Measurements from ENCODE around the gene TMEM248.
"Not testable (repeated sequence)": the region's sequence is repeated elsewhere in the genome, so short reads cannot be mapped to it uniquely, and the experiment has no call there.

The TMEM248 gene, protein sequence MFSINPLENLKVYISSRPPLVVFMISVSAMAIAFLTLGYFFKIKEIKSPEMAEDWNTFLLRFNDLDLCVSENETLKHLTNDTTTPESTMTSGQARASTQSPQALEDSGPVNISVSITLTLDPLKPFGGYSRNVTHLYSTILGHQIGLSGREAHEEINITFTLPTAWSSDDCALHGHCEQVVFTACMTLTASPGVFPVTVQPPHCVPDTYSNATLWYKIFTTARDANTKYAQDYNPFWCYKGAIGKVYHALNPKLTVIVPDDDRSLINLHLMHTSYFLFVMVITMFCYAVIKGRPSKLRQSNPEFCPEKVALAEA

DNA sequence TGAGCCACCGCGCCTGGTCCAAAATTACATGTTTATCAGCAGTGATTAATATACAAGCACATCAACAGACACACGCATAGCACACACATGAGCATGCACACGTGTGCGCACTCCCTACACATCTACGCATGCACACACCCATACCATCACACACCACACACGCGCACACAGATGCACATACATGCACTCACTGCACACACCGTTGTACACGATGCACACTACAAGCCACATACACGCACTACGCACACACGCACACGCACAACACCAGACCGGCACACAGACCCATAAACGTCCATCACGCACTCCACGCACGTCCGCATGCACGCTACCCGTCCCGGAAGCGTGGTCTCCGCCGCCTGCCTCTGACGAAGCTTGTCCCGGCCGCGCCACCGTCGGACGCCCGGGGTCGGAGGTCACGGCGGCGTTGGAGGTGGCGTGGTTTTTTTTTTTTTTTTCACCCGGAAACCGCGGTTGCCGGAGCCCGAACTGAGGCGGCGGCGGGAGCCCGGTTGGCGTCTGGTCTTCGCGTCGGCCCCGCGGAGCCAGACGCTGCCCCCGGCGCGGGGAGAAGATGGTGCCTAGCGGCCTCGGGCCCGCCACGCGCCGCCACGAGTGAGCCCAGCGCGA lies at the start of gene TMEM248:
Gene TMEM248 (plus strand): TSS at position 457 of the 627 bp plus-strand sequence. CDS start 20,641 bp downstream, outside the sequence.
- peak; percentile 67 to 83 for DNase-seq

DNA sequence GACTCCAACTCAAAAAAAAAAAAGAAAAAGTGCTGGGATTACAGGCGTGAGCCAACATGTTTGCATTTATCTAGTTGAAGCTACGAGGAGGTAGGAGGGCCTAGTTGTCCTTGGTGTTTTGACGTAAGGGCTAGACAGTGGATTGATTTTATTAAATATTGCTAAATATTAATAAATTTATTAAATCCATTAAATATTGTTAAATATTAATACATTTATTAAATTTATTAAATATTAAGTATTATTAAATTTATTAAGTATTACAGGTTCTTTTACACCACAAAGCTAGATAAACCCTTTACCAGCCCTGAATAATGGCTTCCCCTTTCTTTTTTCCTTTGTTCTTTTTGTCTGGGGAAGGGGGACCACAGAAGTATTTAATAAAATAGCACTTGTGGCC lies 47.5 kb upstream of the TMEM248 start:
- no peak for DNase-seq

- no peak for DNase-seq
These were observed 43.3 kb upstream of the TMEM248 start for GRCh38 chr7:66877577-66878300.

DNA sequence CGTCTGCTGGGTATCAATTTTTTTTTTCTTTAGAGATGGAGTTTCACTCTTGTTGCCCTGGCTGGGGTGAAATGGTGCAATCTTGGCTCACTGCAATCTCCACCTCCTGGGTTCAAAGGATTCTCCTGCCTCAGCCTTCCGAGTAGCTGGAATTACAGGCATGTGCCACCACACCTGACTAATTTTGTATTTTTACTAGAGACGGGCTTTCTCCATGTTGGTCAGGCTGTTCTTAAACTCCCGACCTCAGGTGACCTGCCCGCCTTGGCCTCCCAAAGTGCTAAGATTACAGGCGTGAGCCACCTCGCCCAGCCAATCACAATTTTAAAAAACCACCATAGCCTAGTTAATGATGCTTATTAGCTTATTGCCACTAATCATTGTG lies 42.7 kb upstream of the TMEM248 start:
- not testable (repeated sequence) for DNase-seq

- no peak for DNase-seq
These were observed 41.0 kb upstream of the TMEM248 start for GRCh38 chr7:66880053-66880452.

DNA sequence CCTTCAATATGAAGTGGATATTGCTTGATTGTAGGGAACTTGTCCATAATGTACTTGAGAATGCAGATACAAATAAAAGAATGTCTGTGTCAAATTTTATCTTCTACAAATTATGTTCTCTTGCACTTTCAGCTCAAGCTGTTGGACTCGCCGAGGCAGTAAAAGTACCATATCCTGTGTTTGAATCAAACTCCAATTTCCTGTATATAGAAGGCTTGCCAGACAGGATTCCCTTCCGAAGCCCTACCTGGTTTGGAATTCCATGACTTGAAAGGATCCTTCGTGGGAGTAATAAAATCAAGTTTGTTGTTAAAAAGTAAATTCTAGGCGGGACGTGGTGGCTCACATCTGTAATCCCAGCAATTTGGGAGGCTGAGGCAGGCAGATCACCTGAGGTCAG lies 40.4 kb upstream of the TMEM248 start:
- not testable (repeated sequence) for DNase-seq

DNA sequence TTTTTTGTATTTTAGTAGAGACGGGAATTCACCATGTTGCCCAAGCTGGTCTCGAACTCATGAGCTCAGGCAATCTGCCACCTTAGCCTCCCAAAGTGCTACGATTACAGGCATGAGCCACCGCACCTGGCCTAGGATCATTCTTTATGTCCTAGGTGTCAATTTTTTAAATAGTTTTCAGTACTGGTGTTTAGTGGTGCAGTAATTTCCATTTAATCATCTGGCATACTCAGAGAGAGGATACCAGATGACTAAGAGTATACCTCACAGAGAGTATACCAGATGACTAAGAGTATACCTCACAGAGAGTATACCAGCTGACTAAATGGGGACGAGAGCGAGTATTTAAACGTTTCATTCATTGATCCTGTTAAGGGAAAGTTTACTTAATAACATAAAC lies 37.3 kb upstream of the TMEM248 start:
- DNase-seq = no peak

- DNase-seq = not testable (repeated sequence)
These were observed 36.5 kb upstream of the TMEM248 start for GRCh38 chr7:66884556-66884955.

GRCh38 chr7:66886152-66886551 lies 34.9 kb upstream of the TMEM248 start:
- no peak for DNase-seq

DNA sequence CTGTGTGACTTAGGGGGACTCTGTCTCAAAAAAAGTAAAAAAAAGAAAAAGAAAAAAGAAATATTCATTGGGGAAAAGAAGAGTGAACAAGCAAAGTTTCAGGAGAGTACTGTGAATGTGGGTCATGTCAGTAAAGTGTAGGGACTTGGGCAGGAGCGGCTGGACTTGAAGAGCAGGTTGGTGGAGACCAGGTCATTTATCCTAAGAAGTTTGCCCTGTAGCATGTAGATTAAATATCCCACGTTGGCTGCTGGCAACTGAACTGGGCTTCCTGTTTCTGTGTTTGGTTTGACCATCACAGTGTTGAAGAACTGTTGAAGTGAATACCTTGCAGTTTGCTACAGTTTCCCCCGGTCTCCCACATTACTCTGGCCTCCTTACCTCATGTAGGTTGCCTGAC lies 32.8 kb upstream of the TMEM248 start:
- not testable (repeated sequence) for DNase-seq

DNA sequence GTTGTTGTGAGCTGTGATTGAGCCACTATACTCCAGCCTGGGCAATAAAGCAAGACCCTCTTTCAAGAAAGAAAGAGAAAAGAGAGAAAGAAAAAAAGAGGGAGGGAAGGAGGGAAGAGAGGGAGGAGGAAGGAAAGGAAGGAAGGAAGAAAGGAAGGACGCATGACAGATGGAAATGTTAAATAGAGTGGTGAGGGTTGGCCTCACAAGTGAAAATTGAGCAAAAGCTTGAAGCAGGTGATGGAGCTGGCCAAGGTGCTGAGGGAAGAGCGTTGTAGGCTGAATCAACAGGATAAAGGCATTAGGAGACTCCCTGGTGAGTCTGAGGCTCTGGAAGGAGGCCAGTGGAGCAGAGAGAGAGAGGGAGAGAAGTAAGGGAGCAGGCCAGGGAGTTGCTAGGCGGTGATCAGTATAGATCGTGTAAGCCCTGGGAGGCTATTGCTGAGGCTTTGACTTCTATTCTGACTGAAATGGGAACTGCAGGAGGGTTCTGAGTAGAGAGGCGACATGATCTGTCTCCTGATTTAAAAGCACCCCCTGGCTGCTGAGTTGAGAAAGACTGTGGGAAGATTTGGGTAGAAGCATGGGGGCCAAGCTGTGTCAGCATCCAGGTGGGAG lies 26.5 kb upstream of the TMEM248 start:
- DNase-seq = no peak

GRCh38 chr7:66896441-66896840 lies 24.6 kb upstream of the TMEM248 start:
- DNase-seq = no peak

- DNase-seq = peak in 1 of 2 donors; percentile 32
These were observed 21.3 kb upstream of the TMEM248 start for GRCh38 chr7:66899552-66900280.

DNA sequence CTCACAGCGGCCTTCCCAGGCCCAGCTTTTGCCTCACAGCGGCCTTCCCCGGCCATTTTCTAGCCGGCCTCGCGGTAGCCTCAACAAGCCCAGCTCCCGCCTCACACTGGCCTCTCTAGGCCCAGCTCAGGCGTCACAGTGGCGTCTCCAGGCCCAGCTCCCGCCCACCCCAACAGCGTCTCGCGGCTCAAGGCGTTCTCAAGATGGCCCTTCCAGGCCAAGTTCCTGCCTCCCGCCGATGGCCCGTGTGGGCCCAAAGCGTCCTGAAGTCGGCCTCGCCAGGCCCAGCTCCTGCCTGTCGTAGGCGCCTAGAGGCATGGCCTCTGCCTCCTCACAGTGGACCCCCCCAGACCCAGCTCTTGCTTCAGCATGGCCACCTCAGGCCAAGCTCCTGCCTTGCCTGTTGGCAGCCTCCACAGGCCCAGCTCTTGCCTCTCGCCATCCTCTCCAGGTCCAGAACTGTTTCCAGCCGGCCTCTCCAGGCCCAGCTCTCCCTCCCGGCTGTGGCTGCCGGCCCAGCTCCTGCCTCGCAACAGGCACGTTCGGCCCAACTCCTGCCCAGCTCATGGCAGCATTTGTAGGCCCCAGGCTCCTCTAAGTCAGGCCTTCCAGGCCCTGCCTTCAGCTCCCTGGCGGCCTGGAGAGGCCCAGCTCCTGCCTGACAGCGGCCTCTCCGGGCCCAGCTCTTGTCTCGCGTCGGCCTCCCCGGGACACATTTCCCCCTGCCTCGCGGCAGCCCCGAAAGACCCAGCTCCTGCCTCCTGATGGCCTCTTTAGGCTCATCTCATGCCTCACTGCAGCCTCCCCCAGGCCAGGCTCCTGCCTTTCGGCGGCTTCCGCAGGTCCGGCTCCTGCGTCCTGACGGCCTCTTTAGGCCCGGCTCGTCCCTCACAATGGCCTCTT lies 18.8 kb upstream of the TMEM248 start:
- no peak for DNase-seq

GRCh38 chr7:66902844-66903180 lies 18.2 kb upstream of the TMEM248 start:
- no peak for DNase-seq

DNA sequence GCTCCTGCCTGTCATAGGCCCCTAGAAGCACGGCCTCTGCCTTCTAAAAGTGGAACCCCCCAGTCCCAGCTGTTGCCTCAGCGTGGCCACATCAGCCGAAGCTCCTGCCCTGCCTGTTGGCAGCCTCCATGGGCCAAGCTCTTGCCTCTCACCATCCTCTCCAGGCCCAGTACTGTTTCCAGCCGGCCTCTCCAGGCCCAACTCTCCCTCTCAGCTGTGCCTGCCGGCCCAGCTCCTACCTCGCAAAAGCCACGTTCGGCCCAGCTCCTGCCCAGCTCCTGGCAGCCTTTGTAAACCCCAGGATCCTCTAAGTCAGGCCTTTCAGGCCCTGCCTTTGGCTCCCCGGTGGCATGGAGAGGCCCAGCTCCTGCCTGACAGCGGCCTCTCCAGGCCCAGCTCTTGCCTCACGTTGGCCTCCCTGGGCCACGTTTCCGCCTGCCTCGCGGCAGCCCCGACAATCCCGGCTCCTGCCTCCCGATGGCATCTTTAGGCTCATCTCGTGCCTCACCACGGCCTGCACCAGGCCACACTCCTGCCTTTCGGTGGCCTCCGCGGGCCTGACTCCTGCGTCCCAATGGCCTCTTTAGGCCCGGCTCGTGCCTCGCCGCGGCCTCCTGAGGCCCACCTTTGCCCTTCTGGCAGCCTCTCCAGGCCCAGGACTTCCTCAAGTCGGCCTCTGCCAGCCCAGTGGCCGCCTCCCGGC lies 17.5 kb upstream of the TMEM248 start:
- no peak for DNase-seq

DNA sequence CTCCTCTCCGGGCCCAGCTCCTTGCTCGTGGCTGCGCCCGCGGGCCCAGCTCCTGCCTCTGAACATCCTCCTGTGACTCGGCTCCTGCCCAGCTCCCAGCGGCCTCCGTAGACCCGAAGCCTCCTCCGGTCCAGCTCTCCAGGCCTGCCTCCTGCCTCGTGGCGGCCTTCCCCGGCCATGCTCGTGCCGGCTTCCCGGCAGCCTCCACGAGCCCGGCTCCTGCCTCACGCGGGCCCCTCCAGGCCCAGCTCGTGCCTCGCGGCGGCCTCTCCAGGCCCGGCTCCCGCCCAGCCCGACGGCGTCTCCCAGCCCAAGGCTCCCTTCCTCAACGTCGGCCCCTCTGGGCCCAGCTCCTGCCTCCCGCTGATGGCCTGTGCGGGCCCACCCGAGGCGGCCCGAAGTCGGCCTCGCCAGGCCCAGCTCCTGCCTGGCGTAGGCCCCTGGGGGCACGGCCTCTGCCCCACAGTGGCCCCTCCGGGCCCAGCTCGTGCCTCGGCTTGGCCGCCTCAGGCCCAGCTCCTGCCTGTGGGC lies 16.9 kb upstream of the TMEM248 start:
- no peak for DNase-seq

DNA sequence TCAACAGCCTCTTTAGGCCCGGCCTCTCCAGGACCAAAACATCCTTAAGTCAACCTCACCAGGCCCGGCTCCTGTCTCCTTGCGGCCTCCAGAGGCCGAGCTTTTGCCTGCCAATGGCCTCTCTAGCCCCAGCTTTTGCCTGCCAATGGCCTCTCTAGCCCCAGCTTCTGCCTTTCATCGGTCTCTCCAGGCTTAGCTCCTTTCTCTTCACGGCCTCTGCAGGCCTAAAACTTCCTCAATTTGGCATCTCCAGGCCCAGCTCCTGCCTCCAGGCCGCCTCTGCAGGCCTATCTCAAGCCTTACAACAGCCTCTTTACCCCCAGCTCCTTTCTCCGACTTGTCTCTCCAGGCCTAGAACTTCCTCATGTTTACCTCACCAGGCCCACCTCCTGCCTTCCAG lies 15.7 kb upstream of the TMEM248 start:
- DNase-seq = no peak

- DNase-seq = no peak
These were observed 15.3 kb upstream of the TMEM248 start for GRCh38 chr7:66905689-66906088.

- no peak for DNase-seq
These were observed 13.3 kb upstream of the TMEM248 start for GRCh38 chr7:66907731-66908130.

DNA sequence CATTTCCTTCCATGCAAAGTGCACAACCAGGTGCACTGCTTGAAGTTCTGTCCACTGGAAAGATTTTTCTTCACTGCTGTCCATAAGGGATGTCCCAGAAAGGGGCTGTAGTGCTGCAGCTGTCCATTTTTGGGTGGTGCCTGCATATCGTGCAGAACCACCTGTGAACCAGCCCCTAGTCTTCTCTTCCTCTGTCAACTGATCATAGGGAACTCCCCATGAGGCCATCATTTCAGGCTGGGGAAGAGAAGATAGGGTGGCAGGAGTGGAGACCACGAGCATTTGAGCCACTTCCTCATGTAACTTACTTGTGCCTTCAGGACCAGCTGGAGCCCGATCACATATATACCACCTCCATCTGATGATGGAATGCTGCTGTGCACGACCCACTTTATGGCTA lies 12.4 kb upstream of the TMEM248 start:
- DNase-seq = not testable (repeated sequence)
